Neuronal stem cell (in vitro differentiated cells): Measurements from ENCODE around the gene PIF1.

ENCODE experiments used
- DNase-seq: peaks from one replicate; pipeline ENCODE4 v3.0.0-alpha.2; 2013; ENCODE audit warnings: low spot score
- H2AFZ ChIP-seq: one replicate; pipeline ENCODE4 v1.6.1; 2013; ENCODE audit warnings: mild to moderate bottlenecking, low read length, inconsistent platforms
- H2AK5ac ChIP-seq: 2 replicates; pipeline ENCODE4 v1.6.1; 2013; ENCODE audit warnings: low read depth, mild to moderate bottlenecking, inconsistent platforms, low read length, moderate library complexity, mixed read lengths
- H2BK120ac ChIP-seq: 2 replicates; pipeline ENCODE4 v1.6.1; 2013; ENCODE audit warnings: low read depth, mild to moderate bottlenecking, inconsistent platforms, low read length, moderate library complexity, mixed read lengths
- H2BK12ac ChIP-seq: one replicate; pipeline ENCODE4 v1.6.1; 2013; ENCODE audit warnings: low read length, inconsistent platforms
- H2BK15ac ChIP-seq: 2 replicates; pipeline ENCODE4 v1.6.1; 2013; ENCODE audit warnings: mild to moderate bottlenecking, low read length, inconsistent platforms, mixed read lengths
- H2BK5ac ChIP-seq: one replicate; pipeline ENCODE4 v1.6.1; 2013; ENCODE audit warnings: inconsistent platforms, mild to moderate bottlenecking, low read length, moderate library complexity
- H3K14ac ChIP-seq: one replicate; pipeline ENCODE4 v1.6.1; 2013; ENCODE audit warnings: low read length, inconsistent platforms
- H3K18ac ChIP-seq: 2 replicates; pipeline ENCODE4 v1.6.1; 2013; ENCODE audit warnings: low read length, inconsistent platforms
- H3K23ac ChIP-seq: 2 replicates; pipeline ENCODE4 v1.6.1; 2013; ENCODE audit warnings: low read depth, mild to moderate bottlenecking, mixed read lengths, low read length, inconsistent platforms; ENCODE audit not compliant: poor library complexity
- H3K27ac ChIP-seq: replicated peaks from 3 replicates; pipeline ENCODE4 v1.5.1; 2013; ENCODE audit warnings: low read length, inconsistent platforms
- H3K27me3 ChIP-seq, 3 experiments: 2 replicates each; pipeline ENCODE4 v1.6.1; 2013; ENCODE audit warnings: low read length in 3 of 3, mild to moderate bottlenecking in 2 of 3, inconsistent platforms in 1 of 3, low read depth in 1 of 3, mixed read lengths in 1 of 3, moderate library complexity in 1 of 3; ENCODE audit not compliant: control insufficient read depth in 3 of 3, insufficient read depth in 3 of 3
- H3K36me3 ChIP-seq, 2 donors: replicated peaks in 1 of 2; 2 replicates each; pipeline ENCODE4 v1.6.1; 2013; ENCODE audit warnings: low read length in 2 of 2; ENCODE audit not compliant: control insufficient read depth in 2 of 2, insufficient read depth in 2 of 2
- H3K4ac ChIP-seq: 2 replicates; pipeline ENCODE4 v1.6.1; 2013; ENCODE audit warnings: inconsistent platforms, mild to moderate bottlenecking, low read length, moderate library complexity
- H3K4me1 ChIP-seq, 2 donors: 1 replicate in 1 of 2; 2 replicates in 1 of 2; pipeline ENCODE4 v1.6.1; 2013; ENCODE audit warnings: low read length in 2 of 2, low read depth in 1 of 2; ENCODE audit not compliant: control insufficient read depth in 2 of 2, insufficient read depth in 1 of 2
- H3K4me2 ChIP-seq: one replicate; pipeline ENCODE4 v1.6.1; 2013; ENCODE audit warnings: mild to moderate bottlenecking, low read length, inconsistent platforms; ENCODE audit not compliant: insufficient read depth, poor library complexity, severe bottlenecking
- H3K4me3 ChIP-seq, 2 donors: 2 replicates each; pipeline ENCODE4 v1.5.1; 2013; ENCODE audit warnings: low read length in 2 of 2, mild to moderate bottlenecking in 2 of 2, inconsistent platforms in 1 of 2, moderate library complexity in 1 of 2
- H3K79me1 ChIP-seq: one replicate; pipeline ENCODE4 v1.6.1; 2013; ENCODE audit warnings: low read depth, mild to moderate bottlenecking, inconsistent platforms, low read length, moderate library complexity
- H3K9ac ChIP-seq: one replicate; pipeline ENCODE4 v1.6.1; 2013; ENCODE audit warnings: mild to moderate bottlenecking, low read depth, low read length, inconsistent platforms; ENCODE audit not compliant: poor library complexity
- H3K9me3 ChIP-seq, 2 donors: replicated peaks in 1 of 2; 2 replicates each; pipeline versions ENCODE3 to v1.6.1; 2013; ENCODE audit warnings: low read length in 2 of 2, mild to moderate bottlenecking in 2 of 2, inconsistent platforms in 1 of 2, low read depth in 1 of 2, mixed read lengths in 1 of 2, moderate library complexity in 1 of 2; ENCODE audit not compliant: control insufficient read depth in 2 of 2, insufficient read depth in 1 of 2
- H4K8ac ChIP-seq: one replicate; pipeline ENCODE4 v1.6.1; 2013; ENCODE audit warnings: low read depth, mild to moderate bottlenecking, inconsistent platforms, low read length, moderate library complexity
- H4K91ac ChIP-seq: one replicate; pipeline ENCODE4 v1.6.1; 2013; ENCODE audit warnings: low read length, low read depth, mild to moderate bottlenecking, inconsistent platforms; ENCODE audit not compliant: poor library complexity
- WGBS, 2 donors: extraction: QIAGEN DNeasy Blood & Tissue Kit; methylation state at CpG; one replicate each; pipeline ENCODE4 v1.1.7; 2013; ENCODE audit warnings: missing lambda C conversion rate in 2 of 2, mixed read lengths in 1 of 2; ENCODE audit not compliant: insufficient read length in 2 of 2, insufficient replicate concordance in 1 of 2; ENCODE audit errors: extremely low coverage in 2 of 2; 5-methylcytosine and 5-hydroxymethylcytosine counted together

PIF1 gene

DNA sequence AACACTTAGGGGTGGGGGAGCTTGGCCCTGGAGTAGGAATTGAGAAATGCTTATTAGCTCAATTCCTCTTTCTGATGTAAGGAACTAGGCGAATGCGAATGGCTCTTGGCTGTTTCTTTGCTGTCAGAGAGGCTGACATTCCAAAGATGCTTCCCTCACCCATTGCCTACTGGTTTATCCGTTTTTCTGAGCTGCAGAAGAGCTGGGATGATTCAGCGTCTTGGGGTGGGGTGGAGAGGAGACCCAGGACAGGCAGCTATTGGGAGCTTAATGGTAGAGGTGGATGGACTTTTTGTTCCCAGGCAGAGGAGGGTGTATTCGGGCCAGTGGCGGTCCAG is 26.0 kb upstream of the PIF1 start:
- no peak overlapping the region for H3K18ac ChIP-seq
- H2AFZ ChIP-seq = no peak overlapping the region
- no peak overlapping the region for H3K4ac ChIP-seq
- H2AK5ac ChIP-seq = no peak overlapping the region
- H3K4me3 ChIP-seq = no peak overlapping the region
- H3K9me3 ChIP-seq = no peaks in the 10 kb centered on the region
- H3K23ac ChIP-seq = no peak overlapping the region
- peak overlapping the region; percentile 15 for H3K27ac ChIP-seq
- DNase-seq = no peak
- H4K91ac ChIP-seq = no peak overlapping the region
- H2BK120ac ChIP-seq = no peak overlapping the region
- no peak overlapping the region for H2BK12ac ChIP-seq
- no peak overlapping the region for H2BK15ac ChIP-seq
- peaks cover 6 to 16% of the 10 kb centered on the region in 2 donors for H3K4me1 ChIP-seq
- H2BK5ac ChIP-seq = no peak overlapping the region
- no peak overlapping the region for H3K14ac ChIP-seq
- no peak overlapping the region for H3K9ac ChIP-seq
- peaks cover 8% of the 10 kb centered on the region for H3K79me1 ChIP-seq
- no peak overlapping the region for H4K8ac ChIP-seq
- no peak overlapping the region for H3K4me2 ChIP-seq
- no peaks in the 10 kb centered on the region for H3K27me3 ChIP-seq
- WGBS, 2 donors = no CpG with 5 or more reads among the region's 6 CpGs
- peaks cover 14 to 69% of the 10 kb centered on the region in 2 donors for H3K36me3 ChIP-seq

DNA sequence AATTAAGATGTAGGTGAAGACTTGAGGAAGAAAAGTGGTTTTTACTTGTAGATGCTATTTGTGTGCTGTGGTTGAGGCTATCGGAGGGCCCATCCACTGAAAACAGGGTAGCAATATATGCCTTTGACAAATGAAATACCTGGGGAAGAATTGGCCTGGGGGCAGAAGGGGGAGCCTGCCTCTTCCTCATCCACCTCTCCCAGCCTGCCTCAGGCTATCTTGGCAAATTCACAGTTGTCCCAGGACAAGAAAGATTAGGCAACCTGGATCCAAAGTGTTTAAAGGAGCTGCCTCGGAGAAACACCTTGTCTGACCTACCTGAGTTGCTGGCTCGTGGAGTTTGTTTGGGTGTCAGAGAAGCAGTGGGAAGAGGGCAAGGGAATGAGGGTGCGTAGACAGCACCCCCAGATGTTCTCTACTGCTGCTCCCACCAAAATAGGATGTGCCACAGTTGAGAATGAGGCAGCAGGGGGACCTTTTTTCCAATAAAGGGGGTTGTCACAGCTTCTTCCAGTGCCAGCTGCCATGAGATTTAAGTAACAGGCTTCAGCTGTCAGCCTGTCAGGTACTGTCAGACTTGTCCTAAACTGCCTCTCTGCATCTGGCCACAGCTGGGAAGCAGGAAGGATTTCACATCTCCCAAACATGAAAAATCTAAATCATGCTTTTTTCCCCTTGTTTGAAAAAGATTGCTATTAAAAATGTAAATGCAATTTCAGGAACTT is 25.5 kb upstream of the PIF1 start:
- Histone ChIP-seq H3K4ac (no peak overlapping the region), H2BK15ac (no peak overlapping the region), H3K23ac (no peak overlapping the region), H3K14ac (no peak overlapping the region), H3K4me2 (no peak overlapping the region), H3K4me3 (no peak overlapping the region), H2AFZ (no peak overlapping the region), H3K9ac (no peak overlapping the region), H2AK5ac (no peak overlapping the region), H3K9me3 (no peaks in the 10 kb centered on the region), H2BK12ac (no peak overlapping the region), H3K27me3 (no peaks in the 10 kb centered on the region), H2BK120ac (no peak overlapping the region), H3K36me3 (peaks cover 14 to 64% of the 10 kb centered on the region in 2 donors), H2BK5ac (no peak overlapping the region), H4K91ac (no peak overlapping the region), H3K18ac (no peak overlapping the region), H3K27ac (no peak overlapping the region), H4K8ac (no peak overlapping the region), H3K79me1 (peaks cover 9% of the 10 kb centered on the region), H3K4me1 (peaks cover 2 to 11% of the 10 kb centered on the region in 2 donors)
- no peak for DNase-seq
- WGBS, 2 donors = no CpG with 5 or more reads among the region's 4 CpGs

DNA sequence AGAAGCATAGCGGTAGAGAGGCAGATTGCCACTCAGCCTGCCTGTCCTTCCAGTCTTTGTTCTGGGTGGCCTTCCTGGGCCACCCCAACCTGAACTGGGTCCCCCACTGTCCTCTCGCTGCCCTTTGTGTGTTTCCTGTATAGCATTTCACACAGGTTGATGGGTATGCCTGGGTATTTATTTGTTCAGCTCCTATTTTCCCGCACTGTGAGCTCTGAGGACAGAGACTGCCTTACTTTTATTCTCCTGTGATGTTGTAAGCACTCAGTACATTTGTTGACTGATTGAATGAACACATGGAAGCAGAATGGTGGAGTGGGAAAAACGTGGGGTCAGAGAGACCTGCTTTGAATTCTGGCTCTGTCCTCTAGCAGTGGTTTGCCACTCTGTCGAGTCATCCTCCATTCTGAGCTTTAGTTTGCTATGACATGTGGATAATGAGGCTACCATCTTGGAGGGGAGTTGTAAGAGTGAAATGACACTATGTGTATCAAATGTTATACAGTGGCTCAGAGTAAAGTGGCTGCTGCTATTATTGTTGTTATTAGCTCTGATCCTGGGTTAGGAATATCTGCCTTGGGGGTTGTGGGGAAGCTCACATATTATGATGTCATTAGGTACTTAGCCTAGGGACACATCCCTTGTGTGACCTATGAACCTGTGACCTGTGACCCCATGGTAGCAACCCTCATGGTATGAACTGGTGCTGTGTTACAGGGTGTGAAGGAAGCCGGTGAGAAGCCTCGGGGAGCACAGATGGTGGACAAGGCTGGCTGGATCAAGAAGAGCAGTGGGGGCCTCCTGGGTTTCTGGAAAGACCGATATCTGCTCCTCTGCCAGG is 22.6 kb upstream of the PIF1 start:
- H3K14ac ChIP-seq = no peak overlapping the region
- no peak overlapping the region for H2BK12ac ChIP-seq
- H2BK120ac ChIP-seq = no peak overlapping the region
- H3K27me3 ChIP-seq = no peaks in the 10 kb centered on the region
- no peak overlapping the region for H2BK15ac ChIP-seq
- H2AFZ ChIP-seq = no peak overlapping the region
- H3K4me2 ChIP-seq = no peak overlapping the region
- no peak overlapping the region for H3K4ac ChIP-seq
- H3K9me3 ChIP-seq = no peaks in the 10 kb centered on the region
- H3K23ac ChIP-seq = peak overlapping the region; percentile 3
- no peak overlapping the region for H3K4me3 ChIP-seq
- peaks cover 4 to 39% of the 10 kb centered on the region in 2 donors for H3K36me3 ChIP-seq
- no peak overlapping the region for H4K91ac ChIP-seq
- peaks cover 11% of the 10 kb centered on the region for H3K79me1 ChIP-seq
- H2AK5ac ChIP-seq = no peak overlapping the region
- H3K27ac ChIP-seq = no peak overlapping the region
- H3K18ac ChIP-seq = no peak overlapping the region
- H3K4me1 ChIP-seq = peaks cover 7 to 23% of the 10 kb centered on the region in 2 donors
- no peak overlapping the region for H2BK5ac ChIP-seq
- DNase-seq = no peak
- WGBS, 2 donors = no CpG with 5 or more reads among the region's 8 CpGs
- no peak overlapping the region for H3K9ac ChIP-seq
- no peak overlapping the region for H4K8ac ChIP-seq

DNA sequence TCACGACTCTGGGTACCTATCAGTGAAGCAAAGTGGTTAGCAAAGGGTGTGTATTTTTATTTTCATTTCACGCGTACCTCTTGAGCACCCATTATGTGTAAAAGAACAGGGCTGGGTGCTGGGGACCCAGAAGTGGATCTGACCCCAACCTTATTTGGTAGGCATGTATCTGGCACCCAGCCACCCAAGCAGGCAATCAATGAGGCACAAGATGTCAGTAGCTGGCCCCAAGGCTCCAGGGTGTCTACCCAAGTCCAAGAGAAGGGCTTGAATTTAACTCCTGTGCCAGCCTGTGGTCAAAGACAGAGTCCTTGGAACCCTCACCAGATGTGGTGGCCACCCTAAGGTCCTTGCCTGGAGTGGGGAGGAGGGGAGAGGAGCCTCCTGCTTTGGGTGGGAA is 22.0 kb upstream of the PIF1 start:
- Histone ChIP-seq H3K27me3 (no peaks in the 10 kb centered on the region), H3K4me2 (no peak overlapping the region), H2BK5ac (no peak overlapping the region), H3K18ac (no peak overlapping the region), H3K79me1 (peaks cover 11% of the 10 kb centered on the region), H3K4ac (no peak overlapping the region), H2AK5ac (no peak overlapping the region), H3K4me1 (peaks cover 10 to 26% of the 10 kb centered on the region in 2 donors), H3K9ac (no peak overlapping the region), H2BK15ac (no peak overlapping the region), H4K91ac (no peak overlapping the region), H3K36me3 (peaks cover 4 to 39% of the 10 kb centered on the region in 2 donors), H2BK120ac (no peak overlapping the region), H2AFZ (no peak overlapping the region), H3K23ac (peak overlapping the region; percentile 3), H2BK12ac (no peak overlapping the region), H3K14ac (no peak overlapping the region), H3K27ac (no peak overlapping the region), H3K4me3 (no peak overlapping the region), H3K9me3 (no peaks in the 10 kb centered on the region), H4K8ac (no peak overlapping the region)
- no peak for DNase-seq
- no CpG with 5 or more reads among the region's 3 CpGs for WGBS, 2 donors
